OCI-LY3 (cell line): Measurements from ENCODE around the gene ATP6V0A4.

ENCODE experiments used
- H2AFZ ChIP-seq: fragments of 200-600, 300-600 bp; shearing (Covaris generic); 2 replicates; pipeline ENCODE4 v1.6.0; 2014; ENCODE audit warnings: antibody characterized with exemption, low read depth, low read length
- H3K27ac ChIP-seq: fragments of 200-600, 300-600 bp; sonication (generic); 2 replicates; pipeline ENCODE4 v1.5.1; 2014; ENCODE audit warnings: mild to moderate bottlenecking, low read length, moderate library complexity, mixed read lengths
- H3K27me3 ChIP-seq: fragments of 200-600, 300-600 bp; sonication (generic); 2 replicates; pipeline ENCODE4 v1.6.1; 2014; ENCODE audit warnings: low read depth, low read length, mixed read lengths
- H3K36me3 ChIP-seq: fragments of 200-600, 300-600 bp; sonication (generic); replicated peaks from 2 replicates; pipeline ENCODE3; 2014; ENCODE audit warnings: low read depth, low read length, mixed read lengths
- H3K4me1 ChIP-seq: fragments of 300-600, 200-600 bp; sonication (generic); 2 replicates; pipeline ENCODE4 v1.6.1; 2014; ENCODE audit warnings: low read length, mixed read lengths
- H3K4me2 ChIP-seq: fragments of 200-600, 300-600 bp; sonication (generic); 2 replicates; pipeline ENCODE4 v1.6.1; 2014; ENCODE audit warnings: low read length, mixed read lengths
- H3K4me3 ChIP-seq: fragments of 300-600, 200-600 bp; sonication (generic); 2 replicates; pipeline ENCODE4 v1.5.1; 2014; ENCODE audit warnings: antibody characterized with exemption, mild to moderate bottlenecking, low read length, moderate library complexity
- H3K79me2 ChIP-seq: fragments of 300-600, 200-600 bp; shearing (Covaris generic); 2 replicates; pipeline ENCODE4 v1.6.1; 2014; ENCODE audit warnings: mild to moderate bottlenecking, low read length, mixed read lengths
- H3K9ac ChIP-seq: fragments of 300-600, 200-600 bp; shearing (Covaris generic); 2 replicates; pipeline ENCODE4 v1.6.0; 2014; ENCODE audit warnings: mild to moderate bottlenecking, low read length, moderate library complexity
- H3K9me3 ChIP-seq: fragments of 200-600, 300-600 bp; shearing (Covaris generic); 2 replicates; pipeline ENCODE4 v1.6.1; 2014; ENCODE audit warnings: low read length, mixed read lengths; ENCODE audit not compliant: insufficient read depth
- H4K20me1 ChIP-seq: fragments of 200-600, 300-600 bp; sonication (generic); 2 replicates; pipeline ENCODE4 v1.6.1; 2016; ENCODE audit warnings: low read length, mixed read lengths; ENCODE audit not compliant: insufficient read depth
- EZH2phosphoT487 ChIP-seq: fragments of 200-600 bp; shearing (Covaris generic); IDR thresholded peaks from 2 replicates; pipeline ENCODE4 v1.6.1; 2018; ENCODE audit warnings: antibody characterized with exemption, mixed run types, low read depth
- TF ChIP-seq, protein P1 (sequence below): fragments of 200-600, 300-600 bp; sonication (generic); IDR thresholded peaks from 2 replicates; pipeline ENCODE4 v1.5.1; 2014; ENCODE audit warnings: antibody characterized with exemption, low read length, low read depth

Gene ATP6V0A4

DNA sequence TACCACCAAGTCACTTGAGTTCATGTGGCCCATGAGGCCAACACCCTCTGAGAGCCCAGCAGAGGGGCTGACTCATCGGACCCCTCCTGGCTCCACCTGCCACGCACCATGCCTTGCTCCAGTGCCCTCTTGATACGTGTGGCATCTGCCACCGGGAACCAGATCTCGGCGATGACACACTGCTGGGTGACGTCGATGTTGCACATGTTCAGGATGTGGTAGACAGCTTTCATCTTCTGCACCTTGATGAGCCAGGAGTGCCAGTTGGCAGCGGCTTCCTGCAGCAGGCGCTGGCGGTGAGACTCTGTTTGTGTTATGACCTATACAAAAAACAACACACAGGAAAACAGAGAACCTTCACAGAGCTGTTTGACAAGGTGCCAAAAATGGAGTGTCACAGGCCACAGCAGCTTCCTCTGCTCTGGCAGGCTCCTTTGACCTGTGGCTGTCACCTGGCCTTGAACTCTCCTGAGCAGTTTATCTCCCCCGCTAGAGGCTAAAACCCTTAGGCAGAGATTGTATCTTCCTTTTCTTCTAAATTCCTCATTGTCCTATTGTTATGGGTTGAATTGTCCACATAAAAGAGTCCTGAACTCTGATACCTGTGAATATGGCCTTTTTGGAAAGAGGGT lies 45.4 kb downstream of the ATP6V0A4 start:
- no peak overlapping the region for H3K4me2 ChIP-seq

DNA sequence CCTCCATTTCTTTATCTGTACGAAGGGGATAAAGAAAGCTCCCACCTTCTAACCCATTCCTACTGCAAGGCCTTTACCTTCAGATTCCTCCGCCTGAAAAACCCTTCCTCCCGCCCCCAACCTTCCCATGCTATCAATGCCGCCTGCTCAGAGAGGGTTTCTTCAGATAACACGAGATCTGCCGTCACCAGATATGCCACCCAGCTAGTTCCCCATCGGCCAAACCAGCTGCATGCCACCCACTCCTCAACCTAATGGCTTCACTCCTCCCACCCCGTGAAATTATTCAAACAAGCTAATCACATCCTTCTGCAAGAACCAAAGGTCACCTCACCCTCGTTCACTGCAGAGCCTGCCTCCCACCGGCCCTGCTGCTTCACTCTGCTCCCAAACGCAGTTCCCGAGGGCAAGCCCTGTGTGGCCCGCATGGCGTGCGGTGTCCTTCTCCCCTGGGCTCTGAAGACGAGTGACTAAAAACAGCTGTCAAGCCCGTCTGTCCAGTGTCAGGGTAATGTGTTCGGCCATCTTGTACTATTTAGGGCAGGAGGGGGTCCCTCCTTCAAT lies 47.0 kb downstream of the ATP6V0A4 start:
- H3K9me3 ChIP-seq, result no peaks in the 10 kb centered on the region
- H3K79me2 ChIP-seq, result no peaks in the 10 kb centered on the region
- H3K36me3 ChIP-seq, result no peaks in the 10 kb centered on the region
- no peak overlapping the region for H3K27ac ChIP-seq
- no peak overlapping the region for H3K4me2 ChIP-seq
- H3K4me1 ChIP-seq, result no peaks in the 10 kb centered on the region
- no peak for TF ChIP-seq EZH2phosphoT487
- TF ChIP-seq, protein P1, sequence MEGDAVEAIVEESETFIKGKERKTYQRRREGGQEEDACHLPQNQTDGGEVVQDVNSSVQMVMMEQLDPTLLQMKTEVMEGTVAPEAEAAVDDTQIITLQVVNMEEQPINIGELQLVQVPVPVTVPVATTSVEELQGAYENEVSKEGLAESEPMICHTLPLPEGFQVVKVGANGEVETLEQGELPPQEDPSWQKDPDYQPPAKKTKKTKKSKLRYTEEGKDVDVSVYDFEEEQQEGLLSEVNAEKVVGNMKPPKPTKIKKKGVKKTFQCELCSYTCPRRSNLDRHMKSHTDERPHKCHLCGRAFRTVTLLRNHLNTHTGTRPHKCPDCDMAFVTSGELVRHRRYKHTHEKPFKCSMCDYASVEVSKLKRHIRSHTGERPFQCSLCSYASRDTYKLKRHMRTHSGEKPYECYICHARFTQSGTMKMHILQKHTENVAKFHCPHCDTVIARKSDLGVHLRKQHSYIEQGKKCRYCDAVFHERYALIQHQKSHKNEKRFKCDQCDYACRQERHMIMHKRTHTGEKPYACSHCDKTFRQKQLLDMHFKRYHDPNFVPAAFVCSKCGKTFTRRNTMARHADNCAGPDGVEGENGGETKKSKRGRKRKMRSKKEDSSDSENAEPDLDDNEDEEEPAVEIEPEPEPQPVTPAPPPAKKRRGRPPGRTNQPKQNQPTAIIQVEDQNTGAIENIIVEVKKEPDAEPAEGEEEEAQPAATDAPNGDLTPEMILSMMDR, result no peak
- no peak overlapping the region for H2AFZ ChIP-seq
- H4K20me1 ChIP-seq, result no peaks in the 10 kb centered on the region
- no peak overlapping the region for H3K9ac ChIP-seq
- H3K4me3 ChIP-seq, result no peak overlapping the region
- no peaks in the 10 kb centered on the region for H3K27me3 ChIP-seq

More for the DNA sequence above, 45.4 kb downstream of the ATP6V0A4 start:
- Histone ChIP-seq H4K20me1 (no peaks in the 10 kb centered on the region), H2AFZ (no peak overlapping the region), H3K27me3 (peaks cover 5% of the 10 kb centered on the region), H3K4me3 (no peak overlapping the region), H3K9me3 (no peaks in the 10 kb centered on the region), H3K36me3 (no peaks in the 10 kb centered on the region), H3K79me2 (no peaks in the 10 kb centered on the region), H3K27ac (no peak overlapping the region), H3K9ac (no peak overlapping the region), H3K4me1 (no peaks in the 10 kb centered on the region)
- TF ChIP-seq EZH2phosphoT487, result no peak
- TF ChIP-seq, protein P1, result no peak

- Histone ChIP-seq H3K27me3 (no peaks in the 10 kb centered on the region), H3K4me2 (no peak overlapping the region), H2AFZ (no peak overlapping the region), H3K4me1 (no peaks in the 10 kb centered on the region), H4K20me1 (no peaks in the 10 kb centered on the region), H3K9ac (no peak overlapping the region), H3K27ac (no peak overlapping the region), H3K36me3 (no peaks in the 10 kb centered on the region), H3K79me2 (no peaks in the 10 kb centered on the region), H3K9me3 (no peaks in the 10 kb centered on the region), H3K4me3 (no peak overlapping the region)
- TF ChIP-seq, protein P1, result no peak
- no peak for TF ChIP-seq EZH2phosphoT487
These were observed 47.5 kb downstream of the ATP6V0A4 start for GRCh38 chr7:138750473-138750872.

DNA sequence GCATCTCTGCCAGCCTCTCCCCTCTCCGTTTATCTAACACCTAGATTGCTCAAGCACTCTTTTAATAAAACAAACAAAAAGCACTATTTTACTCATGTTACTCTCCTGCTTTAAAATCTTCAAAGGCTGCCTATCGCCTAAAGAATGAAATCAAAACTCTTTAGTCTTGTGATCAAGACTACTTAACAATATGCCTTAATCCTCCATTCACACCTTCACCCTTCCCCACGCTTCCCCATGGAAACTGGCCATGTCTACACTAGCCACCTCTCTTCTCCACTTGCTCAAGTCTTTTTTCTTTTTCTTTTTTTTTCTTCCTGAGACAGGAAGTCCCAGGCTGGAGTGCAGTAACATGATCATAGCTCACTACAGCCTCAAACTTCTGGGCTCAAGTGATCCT lies 48.0 kb downstream of the ATP6V0A4 start:
- Histone ChIP-seq H3K4me1 (no peaks in the 10 kb centered on the region), H3K9me3 (no peaks in the 10 kb centered on the region), H3K79me2 (no peaks in the 10 kb centered on the region), H3K4me3 (no peak overlapping the region), H4K20me1 (no peaks in the 10 kb centered on the region), H3K36me3 (no peaks in the 10 kb centered on the region), H3K4me2 (no peak overlapping the region), H2AFZ (no peak overlapping the region), H3K27me3 (no peaks in the 10 kb centered on the region), H3K27ac (no peak overlapping the region), H3K9ac (no peak overlapping the region)
- TF ChIP-seq, protein P1, result no peak
- no peak for TF ChIP-seq EZH2phosphoT487
